ENCODE data around the gene YIF1B. TPM values are rescaled to one million over a fixed set of nuclear protein-coding genes. Genes with fewer than 3 reads are reported as not detected.

The YIF1B gene
- total RNA-seq, 2 donors from 2014 or later = 14.9 to 31.0 TPM

DNA sequence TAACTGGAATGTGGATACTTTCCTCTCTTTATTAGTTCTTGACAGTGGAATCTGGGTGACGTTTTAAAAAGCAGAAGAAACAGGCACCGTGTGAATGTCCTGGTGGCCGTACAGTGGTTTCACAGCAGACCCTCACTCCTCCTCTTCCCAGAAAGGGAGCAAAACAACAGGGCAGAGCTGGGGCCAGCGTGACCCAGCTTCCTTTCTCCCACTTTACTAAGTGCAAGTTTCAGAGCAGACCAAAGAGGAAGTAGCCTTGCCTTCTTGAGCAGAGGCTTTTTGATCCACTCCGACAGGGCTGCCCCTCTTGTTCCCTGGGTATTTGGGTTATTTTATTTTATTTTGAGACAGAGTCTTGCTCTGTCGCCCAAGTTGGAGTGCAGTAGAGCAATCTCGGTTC, 31.3 kb downstream of the YIF1B start:
- peaks cover 32% of the 10 kb centered on the region for H3K36me3 ChIP-seq
- no peak for DNase-seq (ENCODE audit: low spot score)
- TF ChIP-seq CTCF (IDR thresholded peaks at IDR 0.05) = no peak
- H3K4me1 ChIP-seq (ENCODE audit: control insufficient read depth in 1 of 2, low read depth in 2 of 2) = peaks cover 4 to 36% of the 10 kb centered on the region in 2 donors
- no peaks in the 10 kb centered on the region for H3K27me3 ChIP-seq (replicated peaks; ENCODE audit: insufficient read depth)
- H3K4me3 ChIP-seq = no peak overlapping the region
- no peak overlapping the region for H3K27ac ChIP-seq
- no peak for ATAC-seq (ENCODE audit: insufficient number of reproducible peaks, low FRiP score, low read depth)
- no peaks in the 10 kb centered on the region for H3K9me3 ChIP-seq

- no peaks in the 10 kb centered on the region for H3K9me3 ChIP-seq
- no peak for ATAC-seq (ENCODE audit: insufficient number of reproducible peaks, low FRiP score, low read depth)
- DNase-seq (ENCODE audit: low spot score) = no peak
- H3K27ac ChIP-seq = peak overlapping the region; percentile 70 to 90
- no peaks in the 10 kb centered on the region for H3K27me3 ChIP-seq (replicated peaks; ENCODE audit: insufficient read depth)
- peaks cover 20% of the 10 kb centered on the region for H3K36me3 ChIP-seq
- H3K4me1 ChIP-seq (ENCODE audit: control insufficient read depth in 1 of 2, low read depth in 2 of 2) = peaks cover 7 to 46% of the 10 kb centered on the region in 2 donors
- no peak for TF ChIP-seq CTCF (IDR thresholded peaks at IDR 0.05)
- H3K4me3 ChIP-seq = no peak overlapping the region
Measured at GRCh38 chr19:38283271-38283670, 32.5 kb downstream of the YIF1B start.

DNA sequence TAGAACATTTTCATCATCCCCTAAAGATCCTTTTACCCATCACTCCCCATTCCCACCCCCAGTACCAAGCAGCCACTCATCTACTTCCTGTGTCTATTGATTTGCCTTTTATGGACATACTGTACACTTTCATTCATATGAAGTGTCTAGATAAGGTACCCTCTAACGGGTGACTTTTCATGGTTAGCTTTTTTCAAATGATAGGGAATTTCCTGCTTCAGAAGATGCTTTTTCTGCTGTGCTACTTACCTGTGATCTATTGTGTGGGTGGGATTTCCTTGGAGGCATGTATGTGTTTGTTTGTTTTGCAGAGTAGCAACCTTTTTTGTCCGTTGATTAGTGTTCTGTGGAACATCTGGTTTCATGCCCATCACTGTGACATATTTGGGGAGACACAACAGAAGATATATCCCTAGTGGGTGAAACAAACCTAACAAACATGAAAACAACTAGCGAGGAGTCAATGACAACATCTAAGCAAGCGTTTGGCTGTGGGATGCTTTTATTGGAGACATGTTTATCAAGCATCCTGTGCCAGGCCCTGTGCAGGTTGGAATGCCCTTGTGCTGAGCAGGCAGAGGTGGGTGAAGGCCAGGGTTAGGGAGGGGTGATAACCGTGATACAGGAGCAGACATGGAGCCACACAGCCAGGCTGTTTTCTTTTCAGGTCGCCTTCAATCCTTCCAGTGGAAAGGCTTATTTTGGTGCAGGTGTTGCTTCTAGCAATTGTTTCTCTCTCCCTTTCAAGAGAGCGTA, 33.8 kb downstream of the YIF1B start:
- Histone ChIP-seq H3K27ac (peak overlapping the region; percentile 70 to 90), H3K4me1 (ENCODE audit: control insufficient read depth in 1 of 2, low read depth in 2 of 2) (peaks cover 13 to 59% of the 10 kb centered on the region in 2 donors), H3K9me3 (no peaks in the 10 kb centered on the region), H3K4me3 (no peak overlapping the region), H3K36me3 (peaks cover 14% of the 10 kb centered on the region), H3K27me3 (replicated peaks; ENCODE audit: insufficient read depth) (no peaks in the 10 kb centered on the region)
- ATAC-seq (ENCODE audit: insufficient number of reproducible peaks, low FRiP score, low read depth) (no peak), DNase-seq (ENCODE audit: low spot score) (no peak)
- TF ChIP-seq CTCF (IDR thresholded peaks at IDR 0.05) = no peak

DNA sequence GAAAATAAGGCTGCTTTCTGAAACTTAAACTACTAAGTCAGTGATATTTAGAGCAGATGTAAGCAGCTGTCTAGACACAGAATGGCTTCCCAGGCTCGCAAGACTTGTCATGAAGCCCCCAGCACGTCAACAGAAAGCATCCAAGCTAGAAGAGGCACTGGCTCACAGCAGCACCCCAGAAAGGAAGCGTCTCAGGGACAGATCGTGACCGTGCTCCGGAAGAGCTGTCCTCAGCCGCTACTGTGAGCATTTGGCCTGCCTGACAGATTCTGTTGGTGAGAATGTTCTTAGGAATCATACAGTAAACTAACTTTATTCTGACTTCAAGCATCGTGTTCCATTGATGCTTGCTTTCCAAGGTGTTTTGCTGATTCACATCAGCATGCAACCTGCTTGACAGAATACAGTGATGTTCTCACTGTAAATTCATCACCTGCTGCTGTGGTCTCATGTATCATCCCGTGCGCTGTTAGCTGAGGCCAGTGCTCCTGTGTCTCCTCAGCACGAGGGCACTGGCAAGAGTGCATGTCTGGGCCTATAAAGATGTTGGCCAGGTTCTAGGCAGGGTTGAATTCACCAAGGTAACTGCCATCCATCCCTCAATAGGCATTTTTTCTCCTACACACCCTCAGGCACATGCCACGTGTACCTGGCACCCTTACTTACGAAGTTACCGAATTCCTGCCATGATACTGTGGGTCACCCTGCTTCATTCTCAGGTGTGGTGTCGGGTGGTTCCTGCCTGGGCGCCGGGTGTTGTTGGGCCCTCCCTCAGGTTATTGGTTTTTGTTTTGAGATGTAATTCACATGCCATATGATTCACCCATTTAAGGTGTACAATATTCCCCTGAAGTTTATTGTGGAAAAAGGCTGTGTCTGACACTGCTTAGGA, 35.5 kb downstream of the YIF1B start:
- Histone ChIP-seq H3K4me3 (no peak overlapping the region), H3K27ac (peak overlapping the region; percentile 90 to 92), H3K36me3 (peaks cover 13% of the 10 kb centered on the region), H3K4me1 (ENCODE audit: control insufficient read depth in 1 of 2, low read depth in 2 of 2) (peaks cover 29 to 76% of the 10 kb centered on the region in 2 donors), H3K27me3 (replicated peaks; ENCODE audit: insufficient read depth) (no peaks in the 10 kb centered on the region), H3K9me3 (no peaks in the 10 kb centered on the region)
- no peak for DNase-seq (ENCODE audit: low spot score)
- ATAC-seq (ENCODE audit: insufficient number of reproducible peaks, low FRiP score, low read depth) = no peak
- TF ChIP-seq CTCF (IDR thresholded peaks at IDR 0.05) = no peak

DNA sequence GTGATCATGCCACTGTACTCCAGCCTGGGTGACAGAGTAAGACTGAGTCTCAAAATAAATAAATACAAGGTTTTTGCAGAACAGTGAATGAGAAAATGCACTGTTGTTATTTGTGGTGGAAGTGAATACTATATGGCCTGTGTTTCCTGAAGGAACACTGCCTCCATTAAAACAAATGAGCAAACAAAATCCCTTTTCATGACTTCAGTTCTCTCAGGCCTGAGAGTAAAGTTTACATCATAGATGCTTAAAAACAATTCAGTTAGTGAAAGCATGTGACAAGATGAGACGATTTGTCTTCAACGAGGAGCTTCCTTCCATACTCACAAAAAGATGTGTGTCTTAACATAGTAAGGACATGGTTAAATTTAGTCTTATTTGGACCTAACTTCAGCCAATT, 37.0 kb downstream of the YIF1B start:
- Histone ChIP-seq H3K9me3 (no peaks in the 10 kb centered on the region), H3K27ac (peak overlapping the region; percentile 90 to 92), H3K4me3 (peak overlapping the region; percentile 16), H3K27me3 (replicated peaks; ENCODE audit: insufficient read depth) (no peaks in the 10 kb centered on the region), H3K4me1 (ENCODE audit: control insufficient read depth in 1 of 2, low read depth in 2 of 2) (peaks cover 40 to 91% of the 10 kb centered on the region in 2 donors), H3K36me3 (no peaks in the 10 kb centered on the region)
- ATAC-seq (ENCODE audit: insufficient number of reproducible peaks, low FRiP score, low read depth) (no peak), DNase-seq (ENCODE audit: low spot score) (no peak)
- no peak for TF ChIP-seq CTCF (IDR thresholded peaks at IDR 0.05)

Data from thoracic aorta (tissue), 2 donors.